OCI-LY3 (cell line): ENCODE measurements around the gene GCAT.

Source experiments
- CTCF ChIP-seq: fragments of 200-600, 300-600 bp; sonication (generic); IDR thresholded peaks from 2 replicates; pipeline ENCODE4 v1.5.1; 2014; ENCODE audit warnings: antibody characterized with exemption, low read length, low read depth
- EZH2phosphoT487 ChIP-seq: fragments of 200-600 bp; shearing (Covaris generic); IDR thresholded peaks from 2 replicates; pipeline ENCODE4 v1.6.1; 2018; ENCODE audit warnings: antibody characterized with exemption, mixed run types, low read depth

- no peak for TF ChIP-seq CTCF
- TF ChIP-seq EZH2phosphoT487 = no peak
These were observed 47.2 kb downstream of the GCAT start for GRCh38 chr22:37854946-37855345.
